Calu3 (cell line): ENCODE results near the gene TMEM116. TPM values are rescaled to one million over a fixed set of nuclear protein-coding genes. Genes with fewer than 3 reads are reported as not detected.

Experiments used
- BruUV-seq: library from RNA; stranded (reverse); fragments of 400-500 nt; replicated peaks from 2 replicates; lab custom pipeline; 2021; lab: Mats Ljungman, UMichigan
- CTCF ChIA-PET: fragments of 300-600 bp; sonication (Branson Sonifier 250); formaldehyde crosslinking; loops from one replicate; lab custom pipeline; 2022; ENCODE audit warnings: antibody characterized with exemption; lab: Charles Lee
- DNase-seq: peaks from one replicate; pipeline ENCODE4 v3.0.0; 2022
- H3K27ac Mint-ChIP-seq: one replicate; pipeline ENCODE4 v1.8.0; 2022; ENCODE audit warnings: mixed read lengths; ENCODE audit not compliant: unreplicated experiment
- H3K27me3 Mint-ChIP-seq: one replicate; pipeline ENCODE4 v1.8.0; 2022; ENCODE audit warnings: mixed read lengths; ENCODE audit not compliant: unreplicated experiment
- H3K36me3 Mint-ChIP-seq: one replicate; pipeline ENCODE4 v1.8.0; 2022; ENCODE audit warnings: mild to moderate bottlenecking, moderate library complexity, mixed read lengths; ENCODE audit not compliant: insufficient read depth, unreplicated experiment
- H3K4me1 Mint-ChIP-seq: one replicate; pipeline ENCODE4 v1.8.0; 2022; ENCODE audit warnings: mild to moderate bottlenecking, low read depth, mixed read lengths; ENCODE audit not compliant: unreplicated experiment
- H3K4me3 Mint-ChIP-seq: one replicate; pipeline ENCODE4 v1.8.0; 2022; ENCODE audit warnings: mild to moderate bottlenecking, low read depth, moderate library complexity, mixed read lengths; ENCODE audit not compliant: unreplicated experiment
- H3K9me3 Mint-ChIP-seq: one replicate; pipeline ENCODE4 v1.8.0; 2022; ENCODE audit warnings: low read depth, mixed read lengths; ENCODE audit not compliant: unreplicated experiment
- intact Hi-C: fragments of 100-400 bp; cut with micrococcal nuclease; formaldehyde crosslinking; loops from one replicate; pipeline ENCODE4 v1.10.0; 2022; ENCODE audit not compliant: unreplicated experiment
- total RNA-seq: library from RNA; stranded (reverse); gene quantifications from 2 replicates; pipeline ENCODE4 v1.2.3, GENCODE V29; 2022
- TF ChIP-seq, protein P1 (sequence below): fragments of 200-600 bp; IDR thresholded peaks from one replicate; pipeline ENCODE4 v1.8.0; 2022; ENCODE audit warnings: antibody characterized with exemption; ENCODE audit not compliant: unreplicated experiment

TMEM116 gene
- total RNA-seq, 1 experiment from 2014 or later: 13.0 TPM

DNA sequence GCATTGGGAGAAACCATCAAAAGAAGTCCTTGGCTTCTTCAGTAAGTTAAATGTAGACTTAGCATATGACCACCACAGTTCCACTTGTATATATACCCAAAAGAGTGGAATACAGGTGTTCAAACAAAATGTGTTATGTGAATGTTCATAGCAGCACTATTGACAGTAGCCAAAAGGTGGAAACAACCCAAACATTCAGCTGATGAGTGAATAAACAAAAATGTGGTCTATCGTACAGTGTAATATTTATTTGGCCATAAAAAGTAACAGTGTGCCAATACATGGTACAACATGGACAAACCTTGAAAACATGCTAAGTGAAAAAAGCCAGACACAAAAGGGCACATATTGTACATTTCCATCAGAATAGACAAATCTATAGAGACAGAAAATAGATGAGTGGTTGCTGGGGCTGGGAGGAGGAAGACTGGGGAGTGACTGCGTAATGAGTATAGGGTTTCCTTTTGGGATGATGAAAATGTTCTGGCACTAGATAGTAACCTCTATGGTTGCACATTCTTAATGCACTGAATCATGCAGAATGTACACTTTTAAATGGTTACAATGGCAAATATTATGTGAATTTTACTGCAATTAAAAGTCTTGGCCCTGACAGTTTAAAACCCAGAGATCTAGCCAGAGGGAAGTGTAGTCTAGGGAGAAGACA is 5.7 kb upstream of the TMEM116 start:
- no peak for DNase-seq
- H3K36me3 Mint-ChIP-seq: peaks cover 75% of the 10 kb centered on the region
- H3K4me1 Mint-ChIP-seq: peaks cover 34% of the 10 kb centered on the region
- H3K27ac Mint-ChIP-seq: peak overlapping the region; percentile 15
- no peak overlapping the region for H3K4me3 Mint-ChIP-seq
- intact Hi-C loops: no loop called here
- H3K9me3 Mint-ChIP-seq: peaks cover 6% of the 10 kb centered on the region
- TF ChIP-seq, protein P1, sequence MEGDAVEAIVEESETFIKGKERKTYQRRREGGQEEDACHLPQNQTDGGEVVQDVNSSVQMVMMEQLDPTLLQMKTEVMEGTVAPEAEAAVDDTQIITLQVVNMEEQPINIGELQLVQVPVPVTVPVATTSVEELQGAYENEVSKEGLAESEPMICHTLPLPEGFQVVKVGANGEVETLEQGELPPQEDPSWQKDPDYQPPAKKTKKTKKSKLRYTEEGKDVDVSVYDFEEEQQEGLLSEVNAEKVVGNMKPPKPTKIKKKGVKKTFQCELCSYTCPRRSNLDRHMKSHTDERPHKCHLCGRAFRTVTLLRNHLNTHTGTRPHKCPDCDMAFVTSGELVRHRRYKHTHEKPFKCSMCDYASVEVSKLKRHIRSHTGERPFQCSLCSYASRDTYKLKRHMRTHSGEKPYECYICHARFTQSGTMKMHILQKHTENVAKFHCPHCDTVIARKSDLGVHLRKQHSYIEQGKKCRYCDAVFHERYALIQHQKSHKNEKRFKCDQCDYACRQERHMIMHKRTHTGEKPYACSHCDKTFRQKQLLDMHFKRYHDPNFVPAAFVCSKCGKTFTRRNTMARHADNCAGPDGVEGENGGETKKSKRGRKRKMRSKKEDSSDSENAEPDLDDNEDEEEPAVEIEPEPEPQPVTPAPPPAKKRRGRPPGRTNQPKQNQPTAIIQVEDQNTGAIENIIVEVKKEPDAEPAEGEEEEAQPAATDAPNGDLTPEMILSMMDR: no peak
- CTCF ChIA-PET: no interaction called here
- BruUV-seq: no TSS peak
- H3K27me3 Mint-ChIP-seq: no peaks in the 10 kb centered on the region

DNA sequence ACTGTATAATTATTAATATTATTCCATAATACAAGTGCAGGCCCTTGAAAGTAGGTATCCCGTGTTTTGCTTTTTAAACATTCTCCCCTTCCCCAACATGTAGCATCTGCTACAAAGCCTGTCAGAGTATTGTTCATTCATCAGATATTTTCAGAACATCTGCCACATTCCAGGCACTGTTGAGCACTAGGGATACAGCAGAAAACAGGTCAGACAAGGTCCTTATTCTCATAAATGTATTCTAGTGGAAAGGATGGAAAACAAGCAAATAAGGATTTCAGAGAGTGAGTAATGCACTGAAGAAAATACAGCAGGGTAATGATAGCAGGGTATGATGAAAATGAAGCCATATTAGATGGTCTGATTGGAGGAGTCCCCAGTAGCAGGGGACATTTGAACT is 4.1 kb upstream of the TMEM116 start:
- no TSS peak for BruUV-seq
- TF ChIP-seq, protein P1: no peak
- Mint-ChIP-seq H3K36me3 (peaks cover 81% of the 10 kb centered on the region), H3K4me1 (peaks cover 30% of the 10 kb centered on the region), H3K27ac (no peak overlapping the region), H3K4me3 (no peak overlapping the region), H3K9me3 (peaks cover 6% of the 10 kb centered on the region), H3K27me3 (no peaks in the 10 kb centered on the region)
- CTCF ChIA-PET: no interaction called here
- intact Hi-C loops: no loop called here
- DNase-seq: no peak

DNA sequence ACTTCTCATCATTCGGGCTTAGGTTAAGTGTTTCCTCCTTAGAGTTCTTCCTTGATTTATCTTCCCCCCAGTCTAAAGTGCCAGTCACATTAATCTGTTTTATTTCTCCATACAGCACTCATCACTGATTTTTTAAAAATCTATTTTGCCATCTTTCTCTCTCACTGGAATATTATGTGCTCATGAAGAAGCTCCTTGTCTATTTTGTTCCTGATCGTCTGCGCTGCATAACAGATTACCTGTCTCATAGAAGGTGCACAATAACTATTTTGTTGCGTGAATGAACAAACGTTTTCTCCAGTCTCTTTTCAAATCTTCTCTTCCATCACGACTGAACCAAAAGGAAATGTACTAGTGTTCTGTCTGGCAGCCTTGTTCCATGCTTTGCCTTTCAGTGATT is 3.0 kb upstream of the TMEM116 start:
- Mint-ChIP-seq H3K9me3 (peaks cover 6% of the 10 kb centered on the region), H3K27ac (no peak overlapping the region), H3K27me3 (no peaks in the 10 kb centered on the region), H3K4me1 (peaks cover 38% of the 10 kb centered on the region), H3K36me3 (peaks cover 77% of the 10 kb centered on the region), H3K4me3 (peak overlapping the region; percentile 2)
- no peak for DNase-seq
- CTCF ChIA-PET: no interaction called here
- TF ChIP-seq, protein P1: no peak
- BruUV-seq: no TSS peak
- intact Hi-C loops: no loop called here

DNA sequence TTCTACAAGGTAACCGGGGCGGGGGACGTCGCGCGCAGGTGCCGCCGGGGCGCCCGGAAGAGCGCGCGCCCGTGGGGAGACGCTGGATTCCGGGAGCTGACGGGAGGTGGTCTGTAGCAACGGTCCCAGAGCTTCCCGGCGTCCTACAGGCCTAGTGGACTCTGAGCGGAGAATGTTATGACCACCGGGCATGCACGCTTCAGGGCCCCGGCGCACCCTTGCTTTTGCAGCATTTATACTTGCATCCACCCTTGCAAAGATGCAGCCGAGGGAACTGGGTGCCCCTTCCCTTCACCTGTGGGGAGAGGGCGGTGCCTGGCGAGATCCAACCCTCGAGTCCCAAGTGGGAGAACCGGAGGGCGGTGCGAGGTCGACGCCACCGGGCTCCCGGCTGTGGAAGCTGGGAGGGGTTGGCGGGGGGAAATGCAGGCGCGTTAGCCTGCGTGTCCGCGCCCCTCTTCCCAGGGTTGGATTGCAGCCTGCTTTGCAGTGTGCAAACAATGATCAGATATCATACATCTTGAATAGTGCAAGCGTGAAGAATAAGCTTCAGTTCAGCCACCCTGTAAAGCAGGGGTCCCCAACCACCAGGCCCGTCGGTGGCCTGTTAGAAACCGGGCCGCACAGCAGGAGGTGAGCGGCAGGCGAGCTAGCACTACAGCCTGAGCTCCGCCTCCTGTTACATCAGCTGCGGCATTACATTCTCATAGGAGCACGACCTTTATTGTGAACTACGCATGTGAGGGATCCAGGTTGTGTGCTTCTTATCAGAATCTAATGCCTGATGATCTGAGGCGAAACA is 837 bp upstream of the TMEM116 start:
- peaks cover 44% of the 10 kb centered on the region for H3K4me1 Mint-ChIP-seq
- H3K27ac Mint-ChIP-seq: peak overlapping the region; percentile 93
- H3K4me3 Mint-ChIP-seq: peak overlapping the region; percentile 99
- intact Hi-C loops: loop anchor here (2.0 to 5.0 kb wide), 2 partner anchors 68 to 69 kb away; no protein-coding TSS in a partner anchor
- TF ChIP-seq, protein P1: peak; percentile 1
- DNase-seq: peak; percentile 73
- CTCF ChIA-PET: interaction anchor here (0.8 to 2.4 kb wide), 8 partner anchors 9 to 201 kb away, joined by 3 to 16 read pairs (median 4); no protein-coding TSS in a partner anchor
- H3K36me3 Mint-ChIP-seq: peaks cover 71% of the 10 kb centered on the region
- BruUV-seq: no TSS peak
- peaks cover 6% of the 10 kb centered on the region for H3K9me3 Mint-ChIP-seq
- no peaks in the 10 kb centered on the region for H3K27me3 Mint-ChIP-seq
